Transverse colon (tissue), 3 donors: ENCODE measurements around the gene SUPT7L.

ENCODE experiments used
- CTCF ChIP-seq, 5 experiments: fragments of 200-600 bp in 3 of 5; fragments of 450-650 bp in 2 of 5; sonication (generic) in 3 of 5; IDR thresholded peaks; 1 replicate in 2 of 5; 2 replicates in 3 of 5; pipeline ENCODE4 v1.5.1; 2016 to 2017; ENCODE audit warnings: antibody characterized with exemption in 5 of 5, inconsistent platforms in 3 of 5, mild to moderate bottlenecking in 2 of 5, moderate library complexity in 1 of 5
- EP300 ChIP-seq: sonication (generic); formaldehyde crosslinking; IDR thresholded peaks from one replicate; pipeline ENCODE4 v1.6.1; 2017; ENCODE audit warnings: antibody characterized with exemption, low read depth

- TF ChIP-seq CTCF (IDR thresholded peaks at IDR 0.05), result no peak
- TF ChIP-seq EP300, result no peak
Measured at GRCh38 chr2:27647737-27648136, 15.7 kb downstream of the SUPT7L start.
